RWPE1 (cell line): Measurements from ENCODE around the gene CCN6.

ENCODE experiments used
- CTCF ChIA-PET: fragments of 350-600 bp; sonication (Branson Sonifier 250); formaldehyde crosslinking; extraction: SDS; loops from one replicate; lab custom pipeline; 2021; lab: Yijun Ruan, JAX
- POLR2A ChIA-PET: fragments of 400-600 bp; formaldehyde crosslinking; extraction: SDS; loops from one replicate; lab custom pipeline; 2020; ENCODE audit warnings: antibody characterized with exemption; ENCODE audit not compliant: low non-redundant PET; lab: Yijun Ruan, JAX
- DNase-seq: peaks from one replicate; pipeline ENCODE4 v3.0.0; 2012; ENCODE audit warnings: low spot score
- H3K27ac ChIP-seq: fragments of 450-650 bp; 2 replicates; pipeline ENCODE4 v1.5.1; 2017
- TF ChIP-seq, protein P1 (sequence below): fragments of 450-650 bp; conservative IDR thresholded peaks from 2 replicates; pipeline ENCODE4 v1.5.1; 2017; ENCODE audit warnings: low read depth, mild to moderate bottlenecking

The CCN6 gene

GRCh38 chr6:112026933-112027332, 27.0 kb upstream of the CCN6 start:
- TF ChIP-seq, protein P1, sequence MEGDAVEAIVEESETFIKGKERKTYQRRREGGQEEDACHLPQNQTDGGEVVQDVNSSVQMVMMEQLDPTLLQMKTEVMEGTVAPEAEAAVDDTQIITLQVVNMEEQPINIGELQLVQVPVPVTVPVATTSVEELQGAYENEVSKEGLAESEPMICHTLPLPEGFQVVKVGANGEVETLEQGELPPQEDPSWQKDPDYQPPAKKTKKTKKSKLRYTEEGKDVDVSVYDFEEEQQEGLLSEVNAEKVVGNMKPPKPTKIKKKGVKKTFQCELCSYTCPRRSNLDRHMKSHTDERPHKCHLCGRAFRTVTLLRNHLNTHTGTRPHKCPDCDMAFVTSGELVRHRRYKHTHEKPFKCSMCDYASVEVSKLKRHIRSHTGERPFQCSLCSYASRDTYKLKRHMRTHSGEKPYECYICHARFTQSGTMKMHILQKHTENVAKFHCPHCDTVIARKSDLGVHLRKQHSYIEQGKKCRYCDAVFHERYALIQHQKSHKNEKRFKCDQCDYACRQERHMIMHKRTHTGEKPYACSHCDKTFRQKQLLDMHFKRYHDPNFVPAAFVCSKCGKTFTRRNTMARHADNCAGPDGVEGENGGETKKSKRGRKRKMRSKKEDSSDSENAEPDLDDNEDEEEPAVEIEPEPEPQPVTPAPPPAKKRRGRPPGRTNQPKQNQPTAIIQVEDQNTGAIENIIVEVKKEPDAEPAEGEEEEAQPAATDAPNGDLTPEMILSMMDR, result no peak
- POLR2A ChIA-PET, result no interaction called here
- DNase-seq, result no peak
- H3K27ac ChIP-seq, result no peak overlapping the region
- CTCF ChIA-PET, result interaction anchor here (0.6 kb wide), 1 partner anchor 1980 kb away, joined by 3 read pairs; no protein-coding TSS in a partner anchor

DNA sequence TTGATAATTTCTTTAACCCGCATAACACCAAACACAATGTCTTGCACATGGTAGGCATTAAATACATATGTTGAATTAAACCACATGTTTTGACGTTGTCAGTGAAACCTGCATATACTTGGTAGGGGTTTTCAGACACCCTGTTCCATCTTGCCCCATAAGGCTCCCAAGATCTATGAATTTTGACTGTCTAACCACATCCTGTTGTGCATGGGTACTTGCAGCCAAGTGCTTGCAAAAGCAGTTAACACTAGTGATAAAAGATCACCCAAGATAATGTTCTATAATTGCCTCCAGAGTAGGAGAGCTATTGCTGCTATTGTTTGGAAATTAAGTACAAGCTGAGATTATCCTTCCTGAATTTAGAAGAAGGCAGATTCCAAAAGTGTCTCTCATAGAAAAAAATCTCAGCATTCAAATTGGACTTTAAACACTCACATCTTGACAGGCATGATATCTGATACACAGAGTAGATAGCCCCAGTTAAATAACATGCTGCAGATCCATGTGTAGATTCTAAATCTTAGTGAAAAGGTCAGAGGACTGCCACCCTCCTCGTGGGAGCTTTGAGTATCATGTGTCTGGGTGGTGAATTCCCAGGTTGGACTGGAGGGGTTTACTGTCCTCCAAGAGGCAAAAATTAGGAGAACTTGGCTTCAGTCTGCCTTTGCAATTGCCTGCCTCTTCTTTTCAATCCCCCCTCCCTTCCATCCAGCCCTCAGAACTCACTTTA, 25.8 kb upstream of the CCN6 start:
- ChIA-PET CTCF (interaction anchor here (0.6 to 0.9 kb wide), 2 partner anchors 15 to 1955 kb away, joined by 3 to 6 read pairs; no protein-coding TSS in a partner anchor), POLR2A (no interaction called here)
- TF ChIP-seq, protein P1, result no peak

DNA sequence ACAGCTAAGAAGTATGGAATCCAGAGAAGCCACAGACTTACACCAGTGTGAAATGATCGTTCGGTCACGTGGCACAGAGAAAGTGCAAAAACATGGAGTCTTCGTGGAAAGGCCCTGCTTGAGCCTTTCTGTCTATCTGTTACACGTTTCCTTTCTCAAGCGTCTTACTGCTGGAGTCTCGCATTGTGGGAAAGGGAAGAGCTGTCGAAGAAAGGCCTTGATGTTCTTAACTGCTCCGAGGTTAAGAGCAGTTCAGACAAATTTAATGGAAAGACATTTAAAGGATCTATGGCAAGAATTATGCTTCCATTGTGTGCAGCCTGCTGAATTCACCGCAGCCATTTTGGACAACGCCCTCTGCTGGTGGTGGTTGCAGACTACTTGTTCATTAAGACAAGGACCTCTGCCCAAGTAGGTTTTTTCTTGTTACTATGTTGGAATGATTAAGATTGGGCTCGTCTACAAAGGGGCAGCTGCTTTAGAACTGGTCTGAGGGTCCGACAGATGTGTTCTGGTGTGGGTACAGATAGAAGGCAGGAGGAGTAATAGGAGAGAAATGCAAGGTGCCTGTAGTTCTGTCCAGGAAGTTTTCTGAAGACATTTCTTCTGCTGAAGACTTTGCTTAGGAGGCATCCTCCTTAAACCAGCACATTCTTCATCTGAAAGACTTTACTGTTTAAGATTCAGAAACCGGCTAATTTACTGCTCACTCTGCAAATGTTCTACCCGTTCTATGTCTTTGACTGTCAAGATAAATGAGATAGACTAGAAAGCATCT, 24.7 kb upstream of the CCN6 start:
- POLR2A ChIA-PET, result no interaction called here
- CTCF ChIA-PET, result interaction anchor here (0.9 kb wide), 1 partner anchor 14 kb away, joined by 6 read pairs; no protein-coding TSS in a partner anchor
- TF ChIP-seq, protein P1, result peak; percentile 53
- DNase-seq, result peak; percentile 33
- H3K27ac ChIP-seq, result no peak overlapping the region

More for the DNA sequence above, 25.8 kb upstream of the CCN6 start:
- no peak for DNase-seq
- no peak overlapping the region for H3K27ac ChIP-seq

GRCh38 chr6:112030206-112030960, 23.5 kb upstream of the CCN6 start:
- no peak overlapping the region for H3K27ac ChIP-seq
- ChIA-PET POLR2A (no interaction called here), CTCF (no interaction called here)

DNA sequence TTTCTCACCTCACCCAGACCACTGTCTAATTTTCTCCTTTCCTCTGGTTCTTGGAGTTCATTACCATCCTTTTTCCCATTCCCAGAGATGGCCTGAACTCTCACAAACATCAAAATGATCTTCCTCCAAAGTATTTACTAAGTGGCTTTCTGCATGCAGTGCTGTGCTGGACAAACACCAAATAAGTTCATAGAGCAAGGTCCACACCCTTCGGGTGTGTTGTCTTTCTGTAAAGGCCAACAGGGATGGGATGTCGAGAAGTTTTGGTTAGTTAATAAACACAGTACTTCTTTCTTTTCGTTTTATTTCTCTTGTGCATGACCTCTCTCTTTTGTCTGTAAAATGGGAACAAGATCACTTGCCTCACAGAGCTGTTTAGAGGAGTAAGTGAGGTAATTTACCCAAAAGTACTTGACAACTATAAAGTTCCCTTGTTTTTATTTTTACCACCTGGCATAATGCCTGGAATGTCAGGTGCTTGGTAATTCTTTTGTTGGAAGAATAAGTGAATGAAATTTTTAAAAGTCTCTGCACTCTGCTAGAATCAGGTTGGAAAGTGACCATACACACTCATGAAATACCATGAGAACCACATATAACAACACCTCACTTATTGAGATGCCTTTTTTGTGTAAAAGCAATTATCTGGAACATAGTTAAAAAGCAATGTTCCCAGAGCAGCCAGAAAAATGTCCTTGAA, 22.8 kb upstream of the CCN6 start:
- H3K27ac ChIP-seq, result no peak overlapping the region
- ChIA-PET CTCF (no interaction called here), POLR2A (no interaction called here)
- DNase-seq, result no peak
- TF ChIP-seq, protein P1, result no peak

More at GRCh38 chr6:112030206-112030960, 23.5 kb upstream of the CCN6 start:
- DNase-seq, result no peak
- TF ChIP-seq, protein P1, result no peak
